SK-N-MC (cell line): ENCODE data around the gene SEMA3A.

Source experiments
- EZH2 ChIP-seq: fragments of 200-600 bp; sonication (generic); IDR thresholded peaks from one replicate; pipeline ENCODE4 v1.6.1; 2017; ENCODE audit warnings: antibody characterized with exemption
- FOXP2 ChIP-seq: optimal IDR thresholded peaks from 2 replicates; pipeline ENCODE3; 2011; ENCODE audit warnings: mild to moderate bottlenecking, moderate library complexity; ENCODE audit not compliant: insufficient read depth; ENCODE audit errors: extremely low read length, control extremely low read depth
- POLR2AphosphoS5 ChIP-seq: IDR thresholded peaks from 2 replicates; pipeline ENCODE4 v1.6.1; 2012; ENCODE audit warnings: mild to moderate bottlenecking, low read depth, low read length, borderline replicate concordance

DNA sequence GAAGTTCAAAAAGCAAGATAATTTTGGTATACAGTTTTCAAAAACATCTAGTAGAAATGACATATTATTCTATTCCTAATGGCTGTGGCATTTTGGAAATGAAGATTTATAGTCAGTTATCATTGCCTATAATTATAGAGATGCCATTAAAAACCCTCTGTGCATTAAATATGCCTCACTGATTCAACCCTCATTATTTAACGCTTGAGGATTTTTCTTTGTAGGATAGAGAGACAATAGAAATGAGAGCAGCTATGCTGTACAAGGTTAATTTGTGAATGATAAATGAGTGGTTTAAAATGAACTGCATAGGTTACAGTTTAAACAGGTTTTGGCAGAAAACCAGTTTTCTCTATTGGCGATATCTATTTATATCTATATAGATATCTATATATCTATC, 32.2 kb upstream of the SEMA3A start:
- TF ChIP-seq EZH2 (no peak), POLR2AphosphoS5 (no peak), FOXP2 (no peak)
